Fibroblast of skin of left quadriceps (primary cell): ENCODE results near the gene PRKCA.

Source experiments
- DNase-seq, 2 experiments: peaks; one replicate each; pipeline ENCODE4 v3.0.0-alpha.2; 2013; ENCODE audit warnings: low read depth in 2 of 2

Gene PRKCA

DNA sequence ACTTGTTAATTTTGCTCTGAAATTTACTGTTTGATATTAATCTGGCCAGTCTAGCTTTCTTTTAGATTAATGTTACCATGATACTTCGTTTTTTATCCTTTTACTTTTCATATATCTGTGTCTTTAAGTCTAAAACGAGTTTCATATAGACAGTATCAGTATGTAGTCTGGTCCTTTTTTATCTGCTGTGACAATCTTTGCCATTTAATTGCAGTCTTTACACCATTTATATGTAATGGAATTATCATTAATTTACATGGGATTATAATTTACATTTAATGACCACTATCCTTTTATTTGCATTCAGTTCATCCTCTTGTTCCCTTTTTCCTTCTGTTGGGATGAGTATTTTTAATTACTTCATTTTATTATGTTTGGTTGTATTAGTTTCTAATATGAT is 243.5 kb downstream of the PRKCA start:
- no peak for DNase-seq

DNA sequence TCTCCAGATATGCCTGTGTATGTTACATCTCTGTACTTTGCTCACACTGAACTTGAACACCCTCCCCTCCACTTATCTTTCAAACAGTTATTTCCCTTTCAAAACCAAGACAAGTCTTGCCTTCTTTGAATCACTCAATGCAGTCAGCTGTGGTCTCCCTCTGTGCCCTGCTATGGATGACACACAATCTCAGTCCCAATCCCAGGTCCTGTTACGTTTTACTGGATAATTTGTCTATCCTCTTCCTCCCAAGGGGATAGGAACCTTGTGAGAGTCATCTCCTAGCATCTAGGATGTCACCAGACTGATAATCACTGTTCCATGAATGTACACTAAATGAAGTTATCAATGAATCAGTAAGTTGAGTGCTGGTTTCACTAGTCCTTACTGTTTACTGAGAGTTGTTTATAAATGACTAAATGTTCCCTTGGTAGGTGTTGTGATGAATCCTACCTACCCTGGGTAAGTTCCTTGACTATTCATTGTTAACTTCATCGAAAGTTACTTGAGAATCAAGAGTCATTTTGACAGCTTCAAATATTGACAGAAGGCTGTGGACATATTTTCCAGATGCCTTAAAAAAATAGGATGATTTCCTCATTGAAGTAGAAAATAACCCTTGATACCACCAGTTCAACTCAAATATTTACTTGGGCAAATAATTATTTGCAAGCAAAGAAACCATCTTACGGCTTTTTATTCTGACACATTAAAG is 244.9 kb downstream of the PRKCA start:
- no peak for DNase-seq

DNA sequence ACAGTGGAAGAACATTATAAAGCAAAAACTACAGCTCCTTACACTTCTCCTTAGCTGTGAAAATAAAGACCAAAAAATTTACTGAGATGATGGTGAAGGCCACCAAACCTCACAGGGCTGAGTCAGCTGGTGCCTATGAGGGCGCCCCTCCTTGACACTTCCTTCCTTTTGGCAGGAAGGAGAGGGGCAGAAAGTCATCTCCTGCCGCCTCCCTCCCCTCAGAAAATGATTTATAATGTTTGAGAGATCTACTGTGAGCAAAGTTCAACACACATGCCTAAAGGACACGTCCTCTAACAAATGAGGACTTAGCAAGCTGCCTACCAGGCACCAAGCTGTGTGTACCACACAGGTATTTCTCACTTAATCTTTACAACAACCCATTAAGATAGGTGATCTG is 245.7 kb downstream of the PRKCA start:
- DNase-seq: no peak

DNA sequence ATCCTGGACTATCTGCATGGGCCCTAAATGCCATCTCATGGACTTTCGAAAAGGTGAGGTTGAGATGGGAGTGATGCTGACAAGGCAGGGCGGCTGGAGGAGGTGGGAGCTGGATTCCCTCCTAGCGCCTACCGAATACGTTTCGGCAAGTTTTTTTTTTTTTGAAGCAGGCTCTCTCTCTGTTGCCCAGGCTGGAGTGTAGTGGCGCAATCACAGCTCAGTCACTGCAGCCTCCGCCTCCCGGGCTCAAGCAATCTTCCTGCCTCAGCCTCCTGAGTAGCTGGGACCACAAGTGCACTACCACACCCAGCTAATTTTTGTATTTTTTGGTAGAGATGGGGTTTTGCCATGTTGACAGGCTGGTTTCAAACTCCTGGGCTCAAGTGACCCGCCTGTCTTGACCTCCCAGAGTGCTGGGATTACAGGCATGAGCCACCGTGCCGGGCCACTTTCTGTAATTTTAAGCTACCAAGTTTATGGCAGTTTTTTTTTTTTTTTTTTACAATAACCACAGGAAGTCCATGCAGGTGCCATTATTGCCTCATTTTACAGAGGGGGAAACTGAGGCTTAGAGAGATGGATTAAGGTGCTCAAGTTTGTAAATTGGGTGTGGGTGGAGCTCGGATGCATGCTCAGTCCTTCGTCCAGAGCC is 246.4 kb downstream of the PRKCA start:
- DNase-seq: no peak

DNA sequence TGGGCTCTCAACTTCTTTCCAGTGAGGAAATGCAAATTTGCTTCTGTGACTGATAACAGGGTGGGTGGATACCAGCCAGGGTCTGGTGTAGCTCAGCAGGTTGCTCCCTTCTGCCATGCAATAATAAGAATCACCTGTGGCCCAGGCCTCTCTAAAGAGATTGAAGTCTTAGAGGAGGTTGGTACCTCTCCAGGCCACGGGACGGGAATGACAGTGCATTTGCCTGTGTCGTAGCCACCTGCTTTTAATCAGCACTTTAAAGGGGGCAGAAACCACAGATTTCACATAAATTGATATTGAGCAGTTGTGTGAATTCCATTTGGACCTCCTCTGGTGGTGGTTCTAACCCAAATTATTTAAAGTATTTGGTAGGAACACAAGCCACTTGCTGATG is 246.9 kb downstream of the PRKCA start:
- peak; percentile 94 to 95 for DNase-seq

DNA sequence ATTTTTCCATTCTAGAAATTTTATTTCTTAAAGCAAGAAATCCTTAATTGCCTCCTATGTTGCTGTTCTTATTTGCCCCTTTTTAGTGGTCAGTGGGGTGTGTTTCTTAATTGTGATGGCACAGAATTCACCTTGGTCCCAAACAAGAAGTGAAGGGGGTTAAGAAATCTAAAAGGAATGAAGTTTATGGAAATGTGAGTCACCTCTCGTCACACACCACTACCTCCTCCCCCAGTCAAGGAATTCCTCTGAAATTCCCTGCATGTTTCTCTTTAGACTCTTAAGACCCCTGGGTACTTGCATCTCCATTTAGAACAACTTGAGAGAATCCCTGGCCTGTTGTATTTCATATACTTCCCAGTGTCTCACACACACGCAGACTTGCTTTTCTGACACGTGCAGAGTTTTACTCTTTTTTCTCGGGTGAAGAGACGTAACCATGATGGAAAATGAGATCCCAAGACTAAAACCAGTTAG is 247.4 kb downstream of the PRKCA start:
- DNase-seq: peak; percentile 95 to 96

DNA sequence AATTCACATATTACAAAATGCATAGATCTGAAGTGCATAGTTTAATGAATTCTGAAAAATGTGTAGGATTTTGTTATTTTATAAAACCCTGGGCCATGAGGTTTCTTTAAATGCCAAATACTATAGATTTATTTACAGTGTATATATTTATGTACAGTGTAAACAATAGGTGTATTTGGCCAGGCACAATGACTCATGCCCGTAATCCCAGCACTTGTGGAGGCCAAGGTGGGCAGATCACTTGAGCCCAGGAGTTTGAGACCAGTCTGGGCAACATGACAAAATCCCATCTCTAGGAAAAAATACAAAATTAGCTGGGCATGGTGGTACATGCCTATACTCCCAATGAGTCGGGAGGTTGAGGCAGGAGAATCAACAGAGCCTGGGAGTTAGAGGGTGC is 249.4 kb downstream of the PRKCA start:
- DNase-seq: no peak

DNA sequence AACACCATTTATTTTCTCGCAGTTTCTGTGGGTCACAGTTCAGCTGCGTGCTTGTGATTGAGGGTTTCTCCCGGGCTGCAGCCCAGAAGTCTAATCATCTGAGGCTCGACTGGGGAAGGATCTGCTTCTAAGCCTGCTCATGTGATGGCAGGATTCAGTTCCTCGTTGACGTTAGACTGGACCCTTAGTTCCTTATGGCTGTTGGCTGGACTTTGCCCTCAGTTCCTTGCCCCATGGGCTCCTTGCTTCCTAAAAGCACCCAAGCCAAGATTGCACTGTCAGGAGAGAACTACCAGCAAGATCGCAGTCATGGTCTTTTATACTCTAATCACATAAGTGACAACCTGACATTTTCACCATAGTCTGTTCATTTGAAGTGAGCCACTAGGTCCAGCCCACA is 250.0 kb downstream of the PRKCA start:
- no peak for DNase-seq

DNA sequence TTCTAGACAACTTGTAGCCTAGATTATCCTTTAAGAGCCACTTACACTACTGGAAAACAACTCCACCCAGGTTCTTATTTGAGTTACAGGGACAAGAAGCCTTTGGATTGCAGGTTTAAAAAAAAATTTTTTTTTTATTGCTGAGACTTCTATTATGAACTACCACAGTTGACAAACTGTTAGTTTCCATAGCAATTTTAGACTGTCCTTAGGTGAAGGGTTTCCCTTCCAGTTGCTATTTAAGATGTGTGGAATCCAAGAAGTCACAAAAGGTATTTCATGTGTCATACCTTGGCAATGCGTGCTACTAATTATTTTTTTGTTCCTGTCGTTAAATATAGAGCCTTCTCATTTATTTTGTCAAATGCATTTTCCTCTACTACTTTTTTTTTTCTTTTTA is 253.2 kb downstream of the PRKCA start:
- no peak for DNase-seq

DNA sequence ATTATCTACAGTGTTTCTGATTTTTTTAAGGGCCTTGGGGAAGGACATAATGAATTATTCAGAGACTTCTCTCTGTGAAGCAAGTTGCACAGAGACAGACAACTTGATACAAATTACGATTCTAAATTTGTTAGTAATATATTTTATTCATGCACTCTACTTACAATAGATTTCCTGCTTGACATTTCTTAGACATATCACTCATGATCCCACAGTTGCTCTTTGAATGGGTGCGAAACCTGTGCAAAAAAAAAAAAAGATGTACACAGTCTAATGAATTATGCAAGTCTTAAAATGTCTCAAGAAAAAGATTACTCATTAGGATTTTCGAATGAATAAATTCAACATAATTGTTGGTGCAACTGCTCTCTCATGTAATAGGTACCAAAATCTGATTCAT is 254.8 kb downstream of the PRKCA start:
- DNase-seq: no peak

DNA sequence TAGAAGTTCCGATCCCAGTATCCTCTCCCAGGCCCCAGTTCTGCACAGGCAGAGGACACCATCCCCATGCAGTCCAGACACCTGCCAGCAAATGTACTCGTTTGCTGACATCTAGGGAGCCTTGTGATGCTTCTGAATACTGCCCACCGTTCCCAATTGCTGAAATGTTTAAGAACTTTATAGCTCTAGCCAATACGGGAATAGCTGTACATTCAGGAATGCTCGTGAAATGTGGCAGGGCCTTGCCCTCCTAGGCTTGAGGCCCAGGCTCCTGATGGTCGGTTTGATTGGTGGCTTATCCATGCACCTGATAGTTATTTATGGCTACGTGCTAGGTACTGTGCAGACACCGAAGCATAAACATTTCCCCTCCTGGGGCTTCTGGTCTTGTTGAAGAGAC is 255.5 kb downstream of the PRKCA start:
- no peak for DNase-seq

DNA sequence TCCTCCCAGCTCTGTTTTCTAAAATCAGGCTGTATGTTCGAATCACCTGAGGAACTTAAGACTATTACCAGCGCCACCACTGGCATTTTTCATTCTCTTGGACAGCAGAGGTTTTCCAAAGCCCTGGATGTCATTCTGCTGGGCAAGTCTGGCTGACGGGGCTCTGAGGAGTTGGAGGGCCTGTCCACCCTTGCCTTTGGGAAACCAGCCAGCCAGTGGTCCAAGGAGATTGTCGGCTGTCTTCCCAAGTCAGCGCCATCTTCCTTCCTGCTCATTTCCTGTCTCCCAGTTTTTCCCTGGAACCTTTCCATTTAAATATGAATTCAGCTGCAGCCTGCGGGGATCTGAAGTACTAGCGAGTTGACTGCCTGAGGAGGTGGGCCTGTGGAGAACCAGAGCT is 258.3 kb downstream of the PRKCA start:
- no peak for DNase-seq

DNA sequence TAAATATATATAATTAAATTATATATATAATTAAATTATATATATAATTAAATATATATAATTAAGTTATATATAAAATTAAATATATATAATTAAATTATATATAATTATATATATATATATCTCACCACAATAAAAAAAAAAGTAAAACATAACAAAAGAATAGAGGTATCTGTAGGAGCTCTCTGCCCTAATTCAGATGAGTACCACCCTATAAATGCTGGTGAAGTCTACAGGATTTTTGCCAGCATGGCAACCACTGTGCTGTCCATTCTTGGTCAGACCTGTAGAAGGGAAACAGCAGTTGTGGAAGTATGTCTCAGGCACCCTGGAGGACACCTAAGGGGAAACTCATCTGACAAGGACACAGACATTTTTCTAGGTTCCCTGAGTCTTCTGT is 259.7 kb downstream of the PRKCA start:
- no peak for DNase-seq

DNA sequence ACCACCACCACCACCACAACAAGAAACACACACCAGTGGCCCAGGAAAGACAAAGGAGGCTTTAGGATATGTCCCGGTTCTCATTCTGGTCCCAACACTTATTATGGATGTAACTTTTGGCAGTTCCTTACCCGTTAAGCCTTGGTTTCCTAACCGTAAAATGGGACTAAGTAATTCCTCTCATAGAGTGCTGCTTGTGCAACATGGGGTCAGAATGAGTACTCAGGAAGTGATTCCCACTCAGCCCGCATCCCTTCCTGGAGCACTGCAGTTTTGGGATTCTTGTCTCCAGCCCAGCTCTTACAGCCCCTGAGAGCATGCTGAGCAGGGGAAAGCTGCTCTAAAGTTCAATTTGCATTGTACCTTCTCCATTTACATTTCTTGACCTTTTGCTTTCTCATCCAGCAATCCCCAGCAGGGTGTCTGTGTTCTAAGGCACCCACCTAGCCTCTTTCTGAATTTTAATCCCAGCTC is 262.6 kb downstream of the PRKCA start:
- peak; percentile 54 to 57 for DNase-seq

DNA sequence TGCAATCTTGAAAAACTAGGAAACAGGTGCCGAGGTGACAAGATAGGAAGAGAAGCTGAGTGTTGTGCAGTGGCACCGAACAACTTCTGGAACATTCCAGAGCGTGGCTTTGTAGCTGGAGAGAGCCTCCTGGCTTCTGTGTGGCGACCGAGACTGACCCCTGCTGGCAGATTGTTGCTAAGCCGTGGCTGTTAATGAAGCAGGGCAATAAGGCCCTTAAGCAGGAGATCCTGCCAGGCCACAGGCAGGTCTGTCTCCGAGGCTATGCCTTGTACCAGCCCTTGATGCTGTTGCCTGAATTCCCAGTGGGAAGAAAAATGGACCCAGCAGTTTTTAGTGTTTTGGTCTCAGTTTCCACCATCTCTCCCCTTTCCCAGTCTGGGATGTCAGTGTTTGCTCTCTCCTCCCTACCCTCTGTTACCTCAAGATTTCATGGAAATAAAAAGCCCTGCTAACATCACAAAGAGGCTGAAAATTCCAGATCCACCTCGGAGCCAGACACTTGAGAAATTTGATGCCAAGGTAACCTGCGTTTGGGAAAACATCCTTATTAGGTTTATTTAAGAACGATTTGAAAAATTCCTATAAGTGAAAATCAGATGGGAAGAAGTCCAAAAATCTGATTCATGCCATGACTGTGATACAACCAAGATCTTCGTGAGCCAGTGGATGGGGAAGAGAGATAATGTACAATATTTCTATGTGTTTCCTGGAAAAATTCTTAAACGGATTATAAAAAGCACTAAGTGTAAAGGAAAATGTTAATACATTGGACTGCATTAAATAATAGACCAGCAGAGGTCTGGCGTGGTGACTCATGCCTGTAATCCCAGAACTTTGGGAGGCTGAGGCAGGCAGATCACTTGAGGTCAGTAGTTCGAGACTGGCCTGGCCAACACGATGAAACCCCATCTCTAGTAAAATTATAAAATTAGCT is 265.1 kb downstream of the PRKCA start:
- peak; percentile 82 for DNase-seq

DNA sequence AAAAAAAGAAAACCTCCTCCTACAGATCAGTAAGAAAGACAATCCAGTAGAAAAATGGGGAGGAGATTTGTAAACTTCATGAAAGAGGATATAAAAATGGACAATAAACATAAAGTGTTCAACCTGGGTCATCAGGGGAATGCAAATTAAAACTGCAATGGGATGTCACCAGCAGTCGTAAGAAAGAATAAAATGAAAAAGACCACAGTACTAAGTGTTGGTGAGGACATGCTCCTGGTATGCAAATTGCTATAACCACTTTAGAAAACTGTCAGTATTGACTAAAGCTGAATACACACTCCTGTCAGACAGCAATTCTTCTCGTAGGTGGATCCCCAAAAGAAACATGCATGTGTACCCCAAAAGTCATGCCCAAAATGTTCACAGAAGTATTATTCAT is 267.2 kb downstream of the PRKCA start:
- DNase-seq: no peak

DNA sequence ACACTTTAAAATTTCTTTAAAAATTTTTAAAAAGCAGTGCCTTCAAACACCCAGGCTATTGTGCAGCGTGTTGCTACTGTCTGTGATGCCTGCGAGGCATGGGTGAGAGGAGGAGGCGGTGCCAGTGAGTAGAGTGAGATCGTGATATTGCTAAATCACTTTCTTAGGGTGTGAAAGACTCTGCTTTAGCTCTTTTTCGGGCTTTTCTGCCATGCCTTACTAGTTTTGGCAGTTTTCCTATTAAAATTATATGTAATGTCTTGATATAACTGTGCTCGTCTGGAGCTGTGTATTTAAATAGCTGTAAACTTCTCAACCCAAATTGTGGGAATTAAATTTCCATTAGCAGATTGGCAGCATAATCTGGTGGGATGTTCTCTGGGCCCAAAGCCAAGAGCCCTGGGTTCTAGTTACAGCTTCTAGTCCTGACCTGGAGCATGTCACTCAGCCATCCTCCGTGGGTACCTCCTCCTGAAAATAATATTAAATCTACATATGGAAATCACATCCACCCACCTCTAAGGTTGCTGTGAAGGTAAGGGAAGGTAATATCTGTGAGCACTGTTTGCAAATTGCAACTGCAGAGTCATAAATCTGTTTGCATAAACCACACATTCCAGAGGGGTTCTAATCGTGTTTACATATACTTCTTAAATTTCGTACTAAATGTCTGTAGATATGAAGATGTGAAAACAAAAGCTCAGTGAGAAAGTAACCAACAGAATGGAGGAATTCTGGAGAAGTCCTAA is 268.2 kb downstream of the PRKCA start:
- DNase-seq: no peak

DNA sequence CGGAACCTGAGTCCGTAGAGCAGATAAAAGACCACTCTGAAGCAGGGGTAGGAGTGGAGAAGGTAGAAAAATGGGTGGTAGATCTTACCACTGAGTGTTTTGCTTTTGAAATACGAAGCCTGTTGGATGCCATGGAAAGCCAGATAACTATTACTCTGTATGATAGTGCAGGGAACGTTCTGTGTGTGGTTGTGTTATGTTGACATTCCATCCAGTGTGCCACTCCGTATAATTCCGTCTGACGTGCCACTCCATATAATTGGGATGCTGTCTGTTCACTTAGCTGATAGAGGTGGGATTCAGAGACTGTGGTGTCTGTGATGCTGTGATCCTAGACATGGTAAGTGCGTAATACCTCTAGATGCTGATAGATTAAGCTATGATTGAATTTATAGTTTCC is 269.3 kb downstream of the PRKCA start:
- no peak for DNase-seq

DNA sequence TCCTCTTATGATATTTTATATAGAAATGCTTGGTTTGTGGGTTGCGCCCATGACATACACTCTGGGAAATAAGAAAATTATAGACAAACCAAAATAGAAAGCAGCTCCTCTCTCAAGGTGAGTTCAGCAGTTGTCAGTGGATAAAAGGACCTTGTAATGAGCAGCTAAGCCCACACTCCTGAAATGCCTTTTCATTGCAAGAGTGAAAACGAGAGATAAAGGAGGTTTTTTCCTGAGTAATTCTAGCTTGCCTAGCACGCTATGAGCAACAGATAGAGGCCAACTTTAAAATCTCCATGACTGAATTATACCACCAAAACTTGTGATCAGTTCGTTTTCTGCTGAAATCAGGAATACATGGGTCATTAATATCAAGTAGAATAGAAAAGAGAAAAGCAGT is 270.7 kb downstream of the PRKCA start:
- DNase-seq: no peak

DNA sequence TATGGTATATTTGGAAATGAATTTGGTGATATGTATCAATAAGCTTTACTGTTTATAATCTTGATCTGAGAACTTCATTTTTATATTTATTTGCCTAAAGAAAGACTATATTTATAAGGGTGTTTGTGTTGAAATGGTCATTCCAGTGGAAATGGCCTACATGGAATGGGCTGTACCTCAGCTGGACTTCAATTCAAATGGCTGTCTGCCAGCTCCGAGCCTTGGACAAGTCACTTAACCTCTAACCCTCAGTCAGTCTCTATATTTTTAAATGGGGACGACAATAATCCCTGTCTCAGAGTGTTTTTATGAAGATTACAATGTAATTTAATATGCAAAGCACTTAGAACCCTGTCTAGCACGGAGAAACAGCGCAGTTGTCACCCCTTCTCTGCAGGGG is 271.7 kb downstream of the PRKCA start:
- no peak for DNase-seq

DNA sequence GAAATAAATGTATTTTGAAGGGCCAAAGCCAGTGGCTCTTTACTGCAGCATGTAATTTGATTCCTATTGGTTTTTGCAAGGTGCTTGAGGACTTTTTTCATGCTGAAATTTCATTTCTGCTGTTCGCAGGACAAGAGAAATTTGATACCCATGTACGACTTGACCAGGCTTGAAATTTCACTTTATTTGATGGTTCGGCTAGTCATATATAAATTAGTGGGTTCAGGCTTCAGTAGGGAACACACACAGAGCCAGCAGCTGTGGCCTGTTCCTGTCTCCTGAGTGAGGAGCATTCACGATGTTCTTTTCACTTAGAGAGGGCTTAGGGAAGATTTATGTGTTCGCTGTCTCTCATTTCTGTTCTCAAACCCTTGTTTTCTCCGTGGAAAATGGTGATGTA is 274.1 kb downstream of the PRKCA start:
- no peak for DNase-seq

DNA sequence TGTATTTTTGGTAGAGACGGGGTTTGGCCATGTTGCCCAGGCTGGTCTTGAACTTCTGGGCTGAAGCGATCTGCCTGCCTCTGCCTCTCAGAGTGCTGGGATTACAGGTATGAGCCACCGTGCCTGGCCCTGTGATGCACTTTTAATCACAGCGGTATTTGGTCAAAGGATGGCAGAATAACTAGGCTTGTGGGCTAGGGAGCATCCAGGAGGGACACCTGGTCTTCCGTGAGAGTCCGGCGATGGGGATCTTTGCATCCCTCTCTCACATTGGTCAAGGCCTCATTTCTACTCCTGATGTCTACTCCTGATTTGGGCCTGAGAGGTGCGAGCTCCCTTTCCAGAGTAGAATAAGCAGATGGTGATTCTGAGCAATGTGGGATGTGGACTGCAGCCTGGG is 274.6 kb downstream of the PRKCA start:
- DNase-seq: no peak
